Left hindlimb (tissue), 1 donor: ENCODE data around the gene MAFB.
"Not testable (repeated sequence)": the region's sequence is repeated elsewhere in the genome, so short reads cannot be mapped to it uniquely, and the experiment has no call there.

Experiments
- DNase-seq: peaks from one replicate; pipeline ENCODE4 v3.0.0-alpha.2; 2018

Gene MAFB

DNA sequence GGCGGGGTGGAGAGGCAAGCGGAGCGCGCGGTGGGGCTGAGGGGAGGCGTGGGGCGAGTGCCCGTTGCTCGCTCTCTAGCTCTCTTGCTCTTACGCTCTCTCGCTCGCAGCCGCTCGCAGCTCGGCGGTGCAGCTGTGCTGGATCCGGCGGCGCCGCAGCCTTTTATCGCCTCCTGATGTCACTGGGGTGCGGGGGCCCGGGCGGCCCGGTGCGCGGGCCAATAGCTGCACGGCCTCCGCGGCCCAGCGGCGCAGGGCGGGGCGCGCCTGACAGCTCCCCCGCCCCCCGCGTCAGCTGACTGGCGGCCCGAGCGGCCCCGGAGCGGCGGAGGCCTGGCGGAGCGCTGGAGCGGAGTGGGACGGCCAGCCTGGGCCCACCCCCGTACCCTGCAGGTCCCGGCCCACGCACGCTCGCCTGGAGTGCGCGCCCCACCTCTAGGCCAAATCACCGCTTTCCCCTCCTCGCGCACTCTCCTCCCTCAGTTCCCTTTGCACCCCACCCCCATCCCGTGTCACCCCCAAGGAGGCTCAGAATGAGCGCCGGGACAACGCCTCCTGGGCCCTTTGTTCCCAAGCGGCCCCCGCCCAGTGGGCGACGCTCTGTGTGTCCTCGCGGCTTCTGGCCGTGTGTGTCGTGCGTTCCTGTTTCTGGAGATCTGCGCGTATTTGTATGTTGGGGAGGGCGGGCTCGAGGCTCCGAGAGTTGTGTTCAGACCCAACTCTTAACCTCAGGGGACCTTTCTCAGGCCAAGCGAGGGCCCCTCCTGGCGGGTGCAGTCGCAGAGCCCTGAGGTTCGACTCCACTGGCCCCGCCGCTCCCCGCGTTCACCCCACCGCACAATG is at the start of gene MAFB:
MAFB (minus strand) TSS at position 137 of the 843 bp plus-strand sequence. CDS start 386 bp downstream, outside the sequence.
- peak; percentile 95 for DNase-seq

DNA sequence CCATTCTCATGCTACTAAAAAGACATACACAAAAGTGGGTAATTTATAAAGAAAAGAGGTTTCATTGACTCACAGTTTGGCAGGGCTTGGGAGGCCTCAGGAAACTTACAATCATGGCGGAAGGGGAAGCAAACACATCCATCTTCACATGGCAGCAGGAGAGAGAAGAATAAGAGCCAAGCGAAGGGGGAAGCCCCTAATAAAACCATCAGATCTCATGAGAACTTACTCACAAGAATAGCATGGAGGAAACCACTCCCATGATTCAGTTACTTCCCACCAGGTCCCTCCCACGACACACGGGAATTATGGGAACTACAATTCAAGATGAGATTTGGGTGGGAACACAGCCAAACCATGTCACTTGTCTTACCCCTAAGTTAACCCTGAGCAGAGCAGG is 47.4 kb upstream of the MAFB start:
- DNase-seq: not testable (repeated sequence)

DNA sequence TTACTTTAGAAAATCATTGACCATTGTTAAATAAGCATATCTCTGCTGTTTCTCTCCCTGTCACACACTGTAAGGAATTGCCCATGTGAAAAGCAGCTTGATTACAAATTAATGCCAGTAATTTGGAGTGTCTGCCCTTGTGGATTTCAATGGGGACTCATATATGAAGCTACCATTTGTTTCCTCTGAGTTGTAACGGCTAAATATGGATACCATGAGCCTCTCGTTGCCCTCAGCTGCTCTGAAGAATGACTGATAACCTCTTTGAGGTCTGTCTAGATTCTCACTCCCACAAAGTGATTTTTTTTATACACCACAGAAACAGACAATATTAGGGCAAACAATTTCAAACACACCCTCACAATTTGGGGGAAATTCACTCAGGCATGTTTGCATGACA is 40.0 kb upstream of the MAFB start:
- DNase-seq: no peak

DNA sequence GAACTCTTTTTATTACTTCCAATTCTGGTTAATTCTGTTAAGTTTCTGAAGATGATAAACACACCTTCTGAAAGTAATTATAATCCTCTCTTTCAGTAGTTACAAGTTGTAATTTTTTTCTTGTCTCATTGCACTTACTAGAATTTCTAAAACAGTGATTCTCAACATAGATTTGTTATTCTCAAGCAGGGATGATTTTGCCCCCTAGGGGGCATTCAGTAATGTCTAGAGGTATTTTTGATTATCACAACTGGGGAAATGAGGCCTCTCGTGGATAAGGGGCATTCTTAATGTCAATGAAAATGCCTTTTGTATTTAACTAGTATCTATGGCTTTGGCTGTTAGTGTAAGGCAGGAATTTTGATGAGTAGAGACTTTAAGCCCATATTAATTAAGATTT is 39.4 kb upstream of the MAFB start:
- DNase-seq: no peak

- no peak for DNase-seq
Observed at GRCh38 chr20:40727960-40728359, 38.9 kb upstream of the MAFB start.

DNA sequence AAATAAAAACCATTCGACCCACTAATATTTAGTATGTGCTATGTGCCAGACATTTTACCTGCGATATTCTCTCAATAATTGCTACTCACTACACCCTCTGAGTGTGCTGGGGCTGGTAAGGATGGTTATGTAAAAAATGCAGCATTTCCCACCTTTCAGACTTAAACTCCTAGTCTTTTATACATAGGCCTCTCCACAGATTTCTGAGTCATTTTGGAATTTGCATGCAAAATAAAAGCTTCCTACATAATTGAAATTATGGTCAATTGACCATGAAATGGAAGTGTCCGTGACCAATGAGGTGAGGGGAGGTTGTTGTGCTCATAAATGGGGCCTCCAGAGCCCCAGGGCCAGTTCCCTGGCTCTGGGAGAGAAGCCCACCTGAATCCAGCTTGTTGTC is 37.7 kb upstream of the MAFB start:
- DNase-seq: no peak

DNA sequence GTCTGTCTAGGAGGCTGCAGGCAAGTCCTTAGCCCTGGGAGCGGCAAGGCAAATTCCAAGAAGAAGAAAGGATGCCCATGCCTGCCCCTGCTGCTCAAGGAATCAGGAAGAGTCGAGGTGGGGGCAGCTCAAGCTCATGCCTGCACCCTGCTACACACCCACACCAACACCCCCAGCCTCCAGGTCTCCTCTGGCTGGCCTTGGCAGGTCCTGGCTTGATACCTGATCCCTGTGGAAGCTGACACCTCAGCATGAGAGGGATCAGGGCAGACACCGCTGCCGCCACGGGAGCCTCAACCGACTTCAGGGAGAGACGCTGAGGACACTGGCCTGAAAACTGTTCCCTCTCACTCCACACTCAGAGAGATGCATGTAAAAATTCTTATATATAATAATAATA is 35.5 kb upstream of the MAFB start:
- no peak for DNase-seq

DNA sequence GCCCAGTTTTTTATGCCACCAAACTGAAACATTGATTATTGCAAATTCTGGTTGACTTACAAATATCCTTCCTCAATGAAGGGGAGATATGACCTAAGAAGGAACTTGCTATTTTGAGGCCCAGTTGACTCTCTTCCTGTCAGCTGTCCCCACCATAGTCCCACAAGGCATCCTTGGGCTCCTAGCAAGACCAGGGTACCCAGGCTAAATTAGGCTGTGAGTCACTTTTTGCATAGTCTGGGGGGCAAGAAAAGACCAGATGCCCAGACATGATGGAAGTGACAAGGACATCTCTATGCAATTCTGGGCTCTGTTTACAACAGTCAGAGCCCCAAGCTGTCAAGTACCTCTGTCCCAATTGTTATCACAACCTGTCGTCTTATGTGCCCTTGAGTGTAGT is 31.8 kb upstream of the MAFB start:
- DNase-seq: no peak

- no peak for DNase-seq
Observed at GRCh38 chr20:40720099-40720498, 31.1 kb upstream of the MAFB start.

GRCh38 chr20:40718982-40719729 is 30.1 kb upstream of the MAFB start:
- DNase-seq: no peak

- no peak for DNase-seq
Observed at GRCh38 chr20:40718214-40718977, 29.4 kb upstream of the MAFB start.

DNA sequence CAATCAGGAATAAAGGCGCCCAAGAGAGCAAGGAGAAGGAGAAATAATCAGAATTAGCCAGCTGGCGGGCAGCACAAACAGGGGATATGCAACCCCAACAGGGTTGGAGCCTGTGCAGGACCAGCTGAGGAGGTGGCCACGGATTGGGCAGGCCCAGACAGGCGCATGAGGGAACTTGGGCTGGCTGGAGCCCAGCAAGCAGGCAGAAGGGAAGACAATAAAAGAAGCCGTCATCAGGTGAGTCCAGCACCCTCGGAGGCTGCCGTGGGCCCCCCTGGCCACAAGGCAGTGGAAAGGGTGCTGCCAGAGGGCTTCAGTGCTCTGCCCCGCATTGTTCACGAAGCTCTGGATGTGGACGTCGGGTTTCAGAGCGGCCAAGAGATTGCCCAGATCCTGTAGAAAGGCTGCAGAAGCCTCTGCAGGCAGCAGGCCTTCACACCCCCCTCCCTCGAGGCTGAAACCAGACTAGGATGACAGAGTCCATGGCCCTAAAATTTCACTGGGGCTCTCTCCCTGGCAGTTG is 28.4 kb upstream of the MAFB start:
- DNase-seq: no peak

DNA sequence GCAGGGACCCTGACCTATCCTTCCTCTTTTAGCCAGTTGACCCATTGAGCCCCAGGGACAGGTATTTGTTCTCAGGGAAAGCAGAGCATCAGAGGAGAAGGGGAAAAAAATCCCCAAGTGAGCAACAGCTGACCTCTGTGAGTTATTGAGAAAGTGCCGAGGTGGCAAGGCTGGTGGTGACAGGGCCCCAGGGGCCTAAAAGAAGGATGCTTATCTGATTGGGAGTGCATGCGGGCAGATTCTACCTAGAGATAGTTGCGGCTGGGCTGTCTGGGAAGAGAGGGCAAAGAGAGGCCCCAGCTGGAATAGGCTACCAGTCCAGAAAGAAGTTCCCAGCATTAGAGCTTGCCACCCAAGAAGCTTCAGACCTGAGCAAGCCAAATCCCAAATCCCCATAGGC is 26.5 kb upstream of the MAFB start:
- no peak for DNase-seq

DNA sequence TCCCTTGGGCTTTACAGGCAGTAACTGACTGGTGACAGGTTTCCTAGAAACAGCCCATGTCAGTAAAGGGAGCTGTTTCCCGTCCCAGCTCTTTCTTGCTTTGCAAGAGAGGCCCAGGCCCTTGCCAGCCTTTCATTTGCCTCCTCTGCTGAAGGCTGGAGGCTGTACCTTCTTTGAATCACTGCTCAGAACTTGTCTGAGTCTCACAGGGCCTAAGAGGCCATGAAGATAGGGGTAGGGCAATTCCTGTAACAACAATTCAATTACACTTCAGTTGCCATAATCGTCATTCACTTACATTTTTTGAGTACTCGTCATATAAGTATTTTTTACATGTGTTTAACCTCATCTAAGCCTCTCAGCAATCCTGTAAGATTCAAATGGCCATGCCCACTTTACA is 25.9 kb upstream of the MAFB start:
- no peak for DNase-seq

GRCh38 chr20:40714109-40714508 is 25.1 kb upstream of the MAFB start:
- DNase-seq: no peak

DNA sequence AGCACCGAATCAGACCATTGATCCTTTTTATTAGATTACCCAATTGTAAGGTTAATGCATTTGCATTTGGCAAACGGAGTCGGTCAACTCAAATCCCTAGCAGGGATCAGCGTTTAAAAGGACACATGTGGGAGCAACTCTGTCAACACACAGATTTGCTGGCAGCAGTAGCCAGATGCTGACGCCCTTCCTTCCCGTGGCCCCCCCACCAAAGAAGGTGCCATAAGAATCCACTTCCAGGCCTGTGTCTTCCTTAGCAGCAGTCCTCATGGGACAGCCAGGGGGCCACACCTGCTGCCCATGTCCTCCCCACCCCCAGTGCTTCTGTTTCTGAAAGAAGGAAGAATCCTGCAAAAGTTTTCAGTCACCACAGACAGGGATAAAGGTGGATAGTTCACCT is 24.5 kb upstream of the MAFB start:
- no peak for DNase-seq

DNA sequence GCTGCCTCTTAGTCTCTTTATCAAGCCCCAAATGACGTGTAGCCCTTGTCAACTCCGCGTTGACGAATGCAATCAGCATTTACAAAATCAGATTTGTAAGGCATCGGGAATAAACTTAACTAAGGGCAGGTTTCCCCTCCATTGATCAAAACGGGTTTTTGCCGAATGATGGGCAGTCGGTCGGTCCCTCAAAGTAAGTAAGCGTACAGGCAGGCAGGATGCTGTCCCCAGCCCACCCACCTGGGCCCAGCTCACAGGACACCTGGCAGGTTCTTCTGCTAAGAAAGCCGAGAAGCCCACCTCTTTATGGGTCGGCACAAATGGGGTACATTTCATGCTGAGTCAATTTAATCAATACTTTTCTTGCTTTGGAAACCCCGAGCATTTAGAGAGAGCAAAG is 22.0 kb upstream of the MAFB start:
- no peak for DNase-seq

DNA sequence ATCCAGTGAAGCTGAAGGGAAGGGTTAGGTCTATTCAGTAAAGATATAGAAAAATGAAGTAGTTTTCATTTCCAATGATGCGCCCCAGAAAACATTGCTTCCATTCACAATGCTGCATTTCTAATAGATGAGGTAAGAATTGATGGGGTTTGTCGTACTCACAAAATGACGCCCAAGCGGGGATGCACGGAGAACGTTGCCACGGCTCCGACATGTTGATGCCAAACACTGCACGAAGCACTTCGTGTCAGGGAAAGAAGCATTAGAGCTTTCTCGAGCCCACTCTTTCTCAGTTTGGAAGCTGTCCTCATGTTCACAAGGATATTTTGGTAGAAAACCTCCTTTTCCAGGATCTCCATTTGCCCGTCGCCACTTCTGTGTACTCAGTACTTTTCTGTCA is 21.6 kb upstream of the MAFB start:
- no peak for DNase-seq

DNA sequence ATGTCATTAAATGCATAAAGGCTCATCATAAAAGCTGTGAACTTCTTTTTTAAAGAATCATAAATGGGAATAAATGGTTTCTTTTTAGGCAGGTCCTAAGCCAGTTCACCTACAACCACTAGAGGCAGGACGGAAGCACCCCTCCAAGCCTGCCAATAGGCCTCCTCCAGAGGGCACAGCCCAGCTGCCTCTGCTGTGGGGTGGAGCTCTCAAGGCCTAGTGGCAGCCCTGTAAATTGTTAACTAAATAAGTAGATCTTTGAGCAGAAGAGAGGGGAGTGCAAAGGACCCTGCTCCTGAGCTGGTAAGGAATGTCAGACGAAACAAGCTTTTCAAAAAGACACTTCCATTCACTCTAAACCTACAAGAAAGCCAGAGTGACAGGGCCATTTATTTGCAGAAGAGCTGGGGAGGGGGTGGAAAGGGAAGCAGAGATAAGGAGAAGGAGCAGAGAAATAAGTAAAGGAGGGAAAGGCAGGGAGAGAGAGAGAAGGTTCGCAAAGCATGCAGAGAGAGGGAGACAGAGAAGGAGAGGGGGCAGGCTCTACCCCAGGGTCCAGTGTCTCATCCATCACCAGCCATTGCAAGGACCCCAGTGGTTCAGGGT is 18.0 kb upstream of the MAFB start:
- DNase-seq: no peak

GRCh38 chr20:40705413-40705812 is 16.4 kb upstream of the MAFB start:
- no peak for DNase-seq

- no peak for DNase-seq
Observed at GRCh38 chr20:40704828-40705227, 15.8 kb upstream of the MAFB start.

GRCh38 chr20:40703975-40704530 is 15.0 kb upstream of the MAFB start:
- no peak for DNase-seq

DNA sequence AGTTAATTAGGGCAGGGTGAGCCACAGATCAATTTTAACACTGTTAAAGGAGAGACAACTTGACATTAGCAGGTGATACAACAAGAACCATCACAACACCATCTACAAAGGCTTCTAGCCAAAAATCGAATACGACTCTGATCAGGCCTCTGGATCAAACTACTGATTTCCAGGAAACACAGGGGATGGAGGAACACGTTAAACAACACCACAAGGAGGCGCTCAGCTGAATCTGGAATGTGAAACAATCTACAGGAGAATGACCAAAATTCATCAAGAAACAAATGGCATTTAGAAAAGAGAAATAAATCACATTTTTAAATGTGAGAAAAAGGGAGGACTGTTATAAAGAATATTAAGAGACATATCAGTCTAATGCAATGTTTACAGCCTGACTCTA is 13.5 kb upstream of the MAFB start:
- no peak for DNase-seq
